HK-2 (cell line): Measurements from ENCODE around the gene ABR.

ENCODE experiments used
- DNase-seq: peaks from one replicate; pipeline ENCODE4 v3.0.0-alpha.2; 2018; ENCODE audit not compliant: unreplicated experiment

ABR gene

DNA sequence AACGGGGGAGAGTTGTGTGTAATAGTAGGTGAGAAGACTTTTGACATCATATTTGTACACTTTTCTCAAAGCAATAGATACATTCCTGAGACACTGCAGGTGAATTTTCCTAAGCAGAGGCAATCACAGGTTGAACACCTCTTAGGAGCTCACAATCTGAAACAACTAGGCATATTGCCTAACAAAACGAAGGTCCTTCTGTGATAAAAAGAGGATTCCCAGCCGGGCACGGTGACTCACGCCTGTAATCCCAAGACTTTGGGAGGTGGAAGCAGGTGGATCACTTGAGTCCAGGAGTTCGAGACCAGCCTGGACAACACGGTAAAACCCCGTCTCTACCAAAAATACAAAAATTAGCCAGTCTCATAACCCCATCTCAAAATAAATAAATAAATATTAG, 217.6 kb downstream of the ABR start:
- DNase-seq, result no peak

- DNase-seq, result no peak
These were observed 220.9 kb downstream of the ABR start for GRCh38 chr17:958712-959451.

DNA sequence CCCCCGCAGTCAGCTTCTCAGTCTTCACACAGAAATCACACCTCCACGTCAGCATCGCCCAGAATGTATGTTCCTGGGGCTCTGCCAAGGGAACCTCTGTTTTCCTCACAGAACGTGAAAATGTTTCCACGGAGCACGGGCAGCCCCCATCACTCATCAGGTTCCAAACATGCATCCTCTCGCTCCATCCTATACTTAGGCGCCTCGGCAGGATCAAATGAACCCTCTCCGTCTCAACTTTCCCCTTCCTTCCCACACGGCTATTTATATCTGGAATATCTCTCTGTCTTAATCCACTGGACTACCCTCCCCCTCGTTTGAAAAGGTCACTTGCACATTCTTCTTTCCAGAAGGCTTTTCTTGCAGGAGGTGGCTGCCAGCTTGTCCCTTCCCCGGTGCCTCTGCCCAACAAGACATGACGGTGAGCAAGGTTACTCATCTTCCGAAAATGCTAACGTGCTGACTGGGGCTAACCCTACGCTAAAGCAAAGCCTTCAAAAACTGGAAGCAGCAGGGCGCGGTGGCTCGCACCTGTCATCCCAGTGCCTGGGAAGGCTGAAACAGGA, 221.8 kb downstream of the ABR start:
- DNase-seq, result no peak

GRCh38 chr17:956905-957304, 222.9 kb downstream of the ABR start:
- no peak for DNase-seq

- DNase-seq, result peak; percentile 73
These were observed 225.2 kb downstream of the ABR start for GRCh38 chr17:954431-955164.

- no peak for DNase-seq
These were observed 226.0 kb downstream of the ABR start for GRCh38 chr17:953767-954166.
